ENCODE measurements around the gene GRIK4. TPM values are rescaled to one million over a fixed set of nuclear protein-coding genes. Genes with fewer than 3 reads are reported as not detected.
A peak's percentile ranks its signal among the peaks of the same experiment; 100 is the strongest.
"Not testable (repeated sequence)": the region's sequence is repeated elsewhere in the genome, so short reads cannot be mapped to it uniquely, and the experiment has no call there.

GRIK4 gene
- polyA plus RNA-seq, 1 of the 3 experiments (the other 2 are of a cell fraction) = 0.03 TPM

- Histone ChIP-seq H4K20me1 (ENCODE audit: insufficient read depth) (no peaks in the 10 kb centered on the region), H3K27me3 (ENCODE audit: insufficient read depth) (no peaks in the 10 kb centered on the region; the same call in 1 of the 2 replicates), H3K9me2 (no peaks in the 10 kb centered on the region), H3K9ac (no peak overlapping the region), H2AFZ (ENCODE audit: low read depth) (no peak overlapping the region), H3K4me2 (no peak overlapping the region), H3F3A (replicated peaks; ENCODE audit: insufficient read depth) (no peaks in the 10 kb centered on the region), H3K4me1 (ENCODE audit: control insufficient read depth in 1 of 2, insufficient read depth in 2 of 2, low read depth in 1 of 2, low read length in 1 of 2) (peaks cover 0 to 18% of the 10 kb centered on the region in 2 experiments; a peak in 1 of 4 replicates), H3K79me2 (ENCODE audit: insufficient read depth) (no peaks in the 10 kb centered on the region), H3K9me3 (no peaks in the 10 kb centered on the region), H3K27ac (ENCODE audit: low read depth in 2 of 2, low read length in 1 of 2) (peak overlapping the region in 1 of 2 experiments; percentile 62; a peak in 2 of 4 replicates), H3K36me3 (replicated peaks in 1 of 2; ENCODE audit: control insufficient read depth in 1 of 2, insufficient read depth in 2 of 2, low read length in 1 of 2) (no peaks in the 10 kb centered on the region), H3K4me3 (ENCODE audit: low read depth in 2 of 2, low read length in 1 of 2) (no peak overlapping the region)
- peak; percentile 58 for DNase-seq
- TF ChIP-seq CHD2 (IDR thresholded peaks at IDR 0.05; ENCODE audit: low read length, partially characterized antibody) (peak; percentile 51), FOSL2 (IDR thresholded peaks at IDR 0.05; ENCODE audit: borderline replicate concordance, low read depth) (no peak), RAD21 (IDR thresholded peaks at IDR 0.05; ENCODE audit: low read length) (peak; percentile 56), EP300 (IDR thresholded peaks at IDR 0.05; ENCODE audit: borderline replicate concordance in 1 of 2, low read depth in 1 of 2, low read length in 1 of 2) (0 out of 4 replicates have a peak, but pooled peaks of 1 of the 2 experiments have one; percentile 46), YY1 (IDR thresholded peaks at IDR 0.05; ENCODE audit: low read depth) (no peak), USF1 (IDR thresholded peaks at IDR 0.05; ENCODE audit: borderline replicate concordance, low read depth) (no peak), MAX (IDR thresholded peaks at IDR 0.05; ENCODE audit: low read depth) (no peak), ZBTB33 (IDR thresholded peaks at IDR 0.05; ENCODE audit: borderline replicate concordance, low read depth) (no peak), SIN3A (IDR thresholded peaks at IDR 0.05; ENCODE audit: borderline replicate concordance, low read depth, low read length) (no peak), TEAD4 (IDR thresholded peaks at IDR 0.05; ENCODE audit: borderline replicate concordance, insufficient read depth) (no peak), SMC3 (IDR thresholded peaks at IDR 0.05; ENCODE audit: low read depth, low read length) (peak; percentile 26; the same call in 1 of the 2 replicates), EZH2phosphoT487 (IDR thresholded peaks at IDR 0.05; ENCODE audit: borderline replicate concordance, low read depth) (no peak), MXI1 (IDR thresholded peaks at IDR 0.05; ENCODE audit: low read depth, low read length) (no peak), RXRA (IDR thresholded peaks at IDR 0.05; ENCODE audit: borderline replicate concordance, low read depth) (no peak), NFIC (IDR thresholded peaks at IDR 0.05; ENCODE audit: borderline replicate concordance) (no peak), CTCF (IDR thresholded peaks at IDR 0.05) (no peak), RCOR1 (IDR thresholded peaks at IDR 0.05; ENCODE audit: low read length) (no peak; the same call in 1 of the 2 replicates), MEF2A (IDR thresholded peaks at IDR 0.05; ENCODE audit: borderline replicate concordance, low read depth) (no peak), ELF1 (IDR thresholded peaks at IDR 0.05) (no peak)
- CTCF ChIA-PET = interaction anchor here (0.7 to 1.8 kb wide), 9 partner anchors 9 to 572 kb away, joined by 3 to 7 read pairs (median 3); partner anchors contain the start of gene GRIK4
- POLR2A ChIA-PET = interaction anchor here (0.6 kb wide), 1 partner anchor 63 kb away, joined by 3 read pairs; no protein-coding TSS in a partner anchor
- WGBS (ENCODE audit: low lambda C conversion rate) = 45% methylated on average over 7 of the region's 7 CpGs
Measured at GRCh38 chr11:120622189-120622875, 110.8 kb downstream of the GRIK4 start.

GRCh38 chr11:120624992-120625391 lies 113.4 kb downstream of the GRIK4 start:
- H3K27ac ChIP-seq (ENCODE audit: low read depth in 2 of 2, low read length in 1 of 2); H3K9me3 ChIP-seq; H2AFZ ChIP-seq (ENCODE audit: low read depth); H3K27me3 ChIP-seq (ENCODE audit: insufficient read depth); H3K4me3 ChIP-seq (ENCODE audit: low read depth in 2 of 2, low read length in 1 of 2); H3K4me2 ChIP-seq; H3F3A ChIP-seq (replicated peaks; ENCODE audit: insufficient read depth); H3K9me2 ChIP-seq; H3K36me3 ChIP-seq (replicated peaks in 1 of 2; ENCODE audit: control insufficient read depth in 1 of 2, insufficient read depth in 2 of 2, low read length in 1 of 2); H3K9ac ChIP-seq; POLR2A ChIA-PET; DNase-seq; H4K20me1 ChIP-seq (ENCODE audit: insufficient read depth); H3K79me2 ChIP-seq (ENCODE audit: insufficient read depth): not testable (repeated sequence)
- peaks cover 0 to 23% of the 10 kb centered on the region in 2 experiments; a peak in 1 of 4 replicates for H3K4me1 ChIP-seq (ENCODE audit: control insufficient read depth in 1 of 2, insufficient read depth in 2 of 2, low read depth in 1 of 2, low read length in 1 of 2)
- CTCF ChIA-PET = interaction anchor here (0.7 to 1.7 kb wide), 3 partner anchors 8 to 177 kb away, joined by 3 to 8 read pairs (median 4); no protein-coding TSS in a partner anchor
- 83% methylated on average over 12 of the region's 12 CpGs for WGBS (ENCODE audit: low lambda C conversion rate)

Data from SK-N-SH (cell line).